WTC11 (cell line): ENCODE data around the gene ATP6V0D1. TPM values are rescaled to one million over a fixed set of nuclear protein-coding genes. Genes with fewer than 3 reads are reported as not detected.

Source experiments
- ATAC-seq: fragments of 200-7000 bp; cut with Tn5 transposase; 2 replicates; pipeline ENCODE4 v1.10.0; 2021; ENCODE audit warnings: mild to moderate bottlenecking, moderate library complexity
- CTCF ChIA-PET: fragments of 300-600 bp; sonication (Branson Sonifier 250); formaldehyde crosslinking; loops from one replicate; lab custom pipeline; 2021; ENCODE audit warnings: antibody characterized with exemption; lab: Charles Lee
- POLR2A ChIA-PET: fragments of 350-600 bp; sonication (Branson Sonifier 250); formaldehyde crosslinking; loops from one replicate; lab custom pipeline; 2021; ENCODE audit warnings: antibody characterized with exemption; lab: Charles Lee
- DNase-seq: peaks from one replicate; pipeline ENCODE4 v3.0.0; 2021; ENCODE audit warnings: low spot score
- H3K27ac Mint-ChIP-seq: 2 replicates; pipeline ENCODE4 v1.8.0; 2021; ENCODE audit warnings: mixed read lengths
- H3K27me3 Mint-ChIP-seq: 2 replicates; pipeline ENCODE4 v1.8.0; 2021; ENCODE audit warnings: low read depth, mild to moderate bottlenecking, moderate library complexity, mixed read lengths
- H3K36me3 Mint-ChIP-seq: 2 replicates; pipeline ENCODE4 v1.8.0; 2021; ENCODE audit warnings: mixed read lengths
- H3K4me1 Mint-ChIP-seq: 2 replicates; pipeline ENCODE4 v1.8.0; 2022; ENCODE audit warnings: mixed read lengths
- H3K4me3 Mint-ChIP-seq: 2 replicates; pipeline ENCODE4 v1.8.0; 2021; ENCODE audit warnings: mild to moderate bottlenecking, moderate library complexity, mixed read lengths
- H3K9me3 Mint-ChIP-seq: 2 replicates; pipeline ENCODE4 v1.8.0; 2021; ENCODE audit warnings: mixed read lengths
- ELF4 ChIP-seq: sonication (generic); formaldehyde crosslinking; IDR thresholded peaks from 2 replicates; pipeline ENCODE4 v1.8.1; 2022; ENCODE audit warnings: low read depth, mild to moderate bottlenecking, moderate library complexity, missing genetic modification reagents
- ETV6 ChIP-seq: sonication (generic); formaldehyde crosslinking; IDR thresholded peaks from 2 replicates; pipeline ENCODE4 v1.8.1; 2022; ENCODE audit warnings: mild to moderate bottlenecking, missing genetic modification reagents
- FOXK1 ChIP-seq: sonication (generic); formaldehyde crosslinking; IDR thresholded peaks from 2 replicates; pipeline ENCODE4 v1.8.0; 2022; ENCODE audit warnings: mild to moderate bottlenecking, moderate library complexity, missing genetic modification reagents
- FOXP1 ChIP-seq: sonication (generic); formaldehyde crosslinking; IDR thresholded peaks from 2 replicates; pipeline ENCODE4 v1.8.0; 2022; ENCODE audit warnings: missing genetic modification reagents, mild to moderate bottlenecking, moderate library complexity, borderline replicate concordance
- JAZF1 ChIP-seq: fragments of 250-450 bp; sonication (Bioruptor Pico); IDR thresholded peaks from 2 replicates; pipeline ENCODE4 v1.9.0; 2021; ENCODE audit warnings: moderate library complexity, mild to moderate bottlenecking, inconsistent platforms
- JUN ChIP-seq: sonication (generic); formaldehyde crosslinking; IDR thresholded peaks from 2 replicates; pipeline ENCODE4 v1.8.0; 2023; ENCODE audit warnings: mild to moderate bottlenecking, missing genetic modification reagents
- MXD4 ChIP-seq: fragments of 250-450 bp; sonication (Bioruptor Pico); IDR thresholded peaks from 2 replicates; pipeline ENCODE4 v1.8.0; 2021; ENCODE audit warnings: mild to moderate bottlenecking, moderate library complexity, borderline replicate concordance
- NR1H2 ChIP-seq: sonication (generic); formaldehyde crosslinking; IDR thresholded peaks from 2 replicates; pipeline ENCODE4 v1.9.0; 2021; ENCODE audit warnings: mild to moderate bottlenecking, moderate library complexity, missing genetic modification reagents
- NR2C2 ChIP-seq: sonication (generic); formaldehyde crosslinking; IDR thresholded peaks from 2 replicates; pipeline ENCODE4 v1.8.0; 2022; ENCODE audit warnings: mild to moderate bottlenecking, missing genetic modification reagents
- NR3C1 ChIP-seq: sonication (generic); formaldehyde crosslinking; conservative IDR thresholded peaks from 2 replicates; pipeline ENCODE4 v1.8.1; 2023; ENCODE audit warnings: low read depth, mild to moderate bottlenecking, missing genetic modification reagents
- SMAD3 ChIP-seq: sonication (generic); formaldehyde crosslinking; IDR thresholded peaks from 2 replicates; pipeline ENCODE4 v1.8.0; 2022; ENCODE audit warnings: missing genetic modification reagents, mild to moderate bottlenecking, borderline replicate concordance
- SMAD4 ChIP-seq: sonication (generic); formaldehyde crosslinking; IDR thresholded peaks from 2 replicates; pipeline ENCODE4 v1.8.0; 2022; ENCODE audit warnings: mild to moderate bottlenecking, missing genetic modification reagents
- TEAD1 ChIP-seq: sonication (generic); formaldehyde crosslinking; IDR thresholded peaks from 2 replicates; pipeline ENCODE4 v1.8.0; 2022; ENCODE audit warnings: mild to moderate bottlenecking, missing genetic modification reagents
- ZNF138 ChIP-seq: sonication (generic); formaldehyde crosslinking; conservative IDR thresholded peaks from 2 replicates; pipeline ENCODE4 v1.8.1; 2022; ENCODE audit warnings: mild to moderate bottlenecking, moderate library complexity, missing genetic modification reagents
- ZNF396 ChIP-seq: fragments of 250-450 bp; sonication (Bioruptor Pico); IDR thresholded peaks from 2 replicates; pipeline ENCODE4 v1.8.0; 2021; ENCODE audit warnings: mild to moderate bottlenecking, moderate library complexity, borderline replicate concordance
- total RNA-seq: library from RNA; stranded (reverse); gene quantifications from 3 replicates; pipeline ENCODE4 v1.2.3, GENCODE V29; 2021
- TF ChIP-seq, protein P1 (sequence below): sonication (generic); formaldehyde crosslinking; IDR thresholded peaks from 2 replicates; pipeline ENCODE4 v1.8.1; 2023; ENCODE audit warnings: mild to moderate bottlenecking, missing genetic modification reagents
- TF ChIP-seq, protein P2 (sequence below): fragments of 250-450 bp; sonication (Bioruptor Pico); IDR thresholded peaks from 2 replicates; pipeline ENCODE4 v2.1.2; 2022; ENCODE audit warnings: mild to moderate bottlenecking, moderate library complexity
- TF ChIP-seq, protein P3 (sequence below): sonication (generic); formaldehyde crosslinking; IDR thresholded peaks from 2 replicates; pipeline ENCODE4 v1.8.0; 2022; ENCODE audit warnings: mild to moderate bottlenecking, missing genetic modification reagents
- TF ChIP-seq, protein P4 (sequence below): sonication (generic); formaldehyde crosslinking; IDR thresholded peaks from 2 replicates; pipeline ENCODE4 v1.8.0; 2022; ENCODE audit warnings: missing genetic modification reagents

Gene ATP6V0D1
- total RNA-seq, 1 experiment from 2014 or later = 44.1 TPM

DNA sequence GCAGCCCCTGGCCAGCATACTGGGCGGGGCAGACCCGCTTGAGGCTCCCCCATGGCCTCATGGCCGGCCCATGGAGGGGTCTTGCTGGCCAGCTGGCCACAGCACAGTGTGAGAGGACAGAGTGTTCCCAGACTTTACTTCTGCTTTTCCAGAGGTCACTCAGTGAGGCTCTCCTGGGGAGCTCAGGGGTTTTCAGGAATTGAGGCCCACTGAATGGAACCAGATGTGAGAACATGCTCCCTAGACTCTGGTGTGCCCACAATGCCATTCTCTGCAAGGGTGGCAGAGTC lies 21.2 kb downstream of the ATP6V0D1 start:
- H3K4me3 Mint-ChIP-seq = no peak overlapping the region
- ChIA-PET POLR2A (no interaction called here), CTCF (interaction anchor here (0.6 to 2.1 kb wide), 3 partner anchors 14 to 346 kb away, joined by 3 to 11 read pairs (median 4); no protein-coding TSS in a partner anchor)
- no peak for DNase-seq
- TF ChIP-seq FOXK1 (no peak), FOXP1 (CRISPR knock-in tag) (no peak), JUN (no peak), SMAD4 (CRISPR knock-in tag) (no peak), NR3C1 (no peak), ELF4 (no peak), ZNF396 (CRISPR knock-in tag) (no peak)
- TF ChIP-seq, protein P1, sequence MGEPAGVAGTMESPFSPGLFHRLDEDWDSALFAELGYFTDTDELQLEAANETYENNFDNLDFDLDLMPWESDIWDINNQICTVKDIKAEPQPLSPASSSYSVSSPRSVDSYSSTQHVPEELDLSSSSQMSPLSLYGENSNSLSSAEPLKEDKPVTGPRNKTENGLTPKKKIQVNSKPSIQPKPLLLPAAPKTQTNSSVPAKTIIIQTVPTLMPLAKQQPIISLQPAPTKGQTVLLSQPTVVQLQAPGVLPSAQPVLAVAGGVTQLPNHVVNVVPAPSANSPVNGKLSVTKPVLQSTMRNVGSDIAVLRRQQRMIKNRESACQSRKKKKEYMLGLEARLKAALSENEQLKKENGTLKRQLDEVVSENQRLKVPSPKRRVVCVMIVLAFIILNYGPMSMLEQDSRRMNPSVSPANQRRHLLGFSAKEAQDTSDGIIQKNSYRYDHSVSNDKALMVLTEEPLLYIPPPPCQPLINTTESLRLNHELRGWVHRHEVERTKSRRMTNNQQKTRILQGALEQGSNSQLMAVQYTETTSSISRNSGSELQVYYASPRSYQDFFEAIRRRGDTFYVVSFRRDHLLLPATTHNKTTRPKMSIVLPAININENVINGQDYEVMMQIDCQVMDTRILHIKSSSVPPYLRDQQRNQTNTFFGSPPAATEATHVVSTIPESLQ (CRISPR knock-in tag) = no peak
- TF ChIP-seq, protein P2, sequence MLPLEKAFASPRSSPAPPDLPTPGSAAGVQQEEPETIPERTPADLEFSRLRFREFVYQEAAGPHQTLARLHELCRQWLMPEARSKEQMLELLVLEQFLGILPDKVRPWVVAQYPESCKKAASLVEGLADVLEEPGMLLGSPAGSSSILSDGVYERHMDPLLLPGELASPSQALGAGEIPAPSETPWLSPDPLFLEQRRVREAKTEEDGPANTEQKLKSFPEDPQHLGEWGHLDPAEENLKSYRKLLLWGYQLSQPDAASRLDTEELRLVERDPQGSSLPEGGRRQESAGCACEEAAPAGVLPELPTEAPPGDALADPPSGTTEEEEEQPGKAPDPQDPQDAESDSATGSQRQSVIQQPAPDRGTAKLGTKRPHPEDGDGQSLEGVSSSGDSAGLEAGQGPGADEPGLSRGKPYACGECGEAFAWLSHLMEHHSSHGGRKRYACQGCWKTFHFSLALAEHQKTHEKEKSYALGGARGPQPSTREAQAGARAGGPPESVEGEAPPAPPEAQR = no peak
- TF ChIP-seq, protein P3, sequence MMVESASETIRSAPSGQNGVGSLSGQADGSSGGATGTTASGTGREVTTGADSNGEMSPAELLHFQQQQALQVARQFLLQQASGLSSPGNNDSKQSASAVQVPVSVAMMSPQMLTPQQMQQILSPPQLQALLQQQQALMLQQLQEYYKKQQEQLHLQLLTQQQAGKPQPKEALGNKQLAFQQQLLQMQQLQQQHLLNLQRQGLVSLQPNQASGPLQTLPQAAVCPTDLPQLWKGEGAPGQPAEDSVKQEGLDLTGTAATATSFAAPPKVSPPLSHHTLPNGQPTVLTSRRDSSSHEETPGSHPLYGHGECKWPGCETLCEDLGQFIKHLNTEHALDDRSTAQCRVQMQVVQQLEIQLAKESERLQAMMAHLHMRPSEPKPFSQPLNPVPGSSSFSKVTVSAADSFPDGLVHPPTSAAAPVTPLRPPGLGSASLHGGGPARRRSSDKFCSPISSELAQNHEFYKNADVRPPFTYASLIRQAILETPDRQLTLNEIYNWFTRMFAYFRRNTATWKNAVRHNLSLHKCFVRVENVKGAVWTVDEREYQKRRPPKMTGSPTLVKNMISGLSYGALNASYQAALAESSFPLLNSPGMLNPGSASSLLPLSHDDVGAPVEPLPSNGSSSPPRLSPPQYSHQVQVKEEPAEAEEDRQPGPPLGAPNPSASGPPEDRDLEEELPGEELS (CRISPR knock-in tag) = no peak
- H3K36me3 Mint-ChIP-seq = no peaks in the 10 kb centered on the region
- ATAC-seq = no peak
- no peaks in the 10 kb centered on the region for H3K27me3 Mint-ChIP-seq
- 0 out of 2 replicates have a peak, but pooled peaks cover 5% of the 10 kb centered on the region for H3K4me1 Mint-ChIP-seq
- H3K27ac Mint-ChIP-seq = no peak overlapping the region
- no peaks in the 10 kb centered on the region for H3K9me3 Mint-ChIP-seq

DNA sequence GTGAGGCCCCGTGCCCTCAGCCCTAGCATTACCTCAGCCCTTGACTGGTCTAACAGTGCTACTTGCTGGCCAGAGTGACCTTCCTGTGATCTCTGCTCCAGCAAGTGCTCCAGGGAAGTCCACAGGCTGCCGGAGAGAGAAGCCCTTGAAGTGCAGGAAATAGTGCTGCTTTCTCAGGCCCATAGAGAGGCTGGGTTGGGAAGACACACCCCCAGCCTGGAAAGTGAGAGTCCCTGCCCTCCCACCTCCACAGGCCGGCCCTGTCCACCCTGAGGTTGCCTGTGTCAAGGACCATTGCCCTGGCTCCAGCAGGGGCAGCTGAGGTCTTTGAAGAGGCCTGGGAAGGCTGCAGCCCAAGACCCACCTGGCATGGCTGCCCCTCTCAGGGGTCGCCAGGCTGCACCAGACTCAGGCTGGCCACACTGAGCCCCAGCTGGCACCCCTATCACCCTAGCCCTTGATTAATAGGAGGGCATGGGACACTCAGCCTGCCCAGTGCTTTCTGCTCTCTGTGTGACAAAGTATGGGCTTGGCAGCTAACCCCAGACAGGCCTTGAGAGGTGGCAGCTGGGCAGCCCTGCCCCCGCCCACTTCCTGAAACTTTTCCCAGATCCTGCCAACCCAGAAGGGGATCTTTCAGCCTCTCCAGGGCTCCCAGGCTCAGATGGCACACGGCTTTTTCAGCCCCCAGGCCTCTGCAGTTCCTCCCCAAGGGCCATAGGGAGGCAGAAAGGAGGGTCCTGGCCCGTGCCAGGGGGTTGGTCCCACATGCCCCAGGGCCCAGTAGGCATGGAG lies 21.7 kb downstream of the ATP6V0D1 start:
- CTCF ChIA-PET = interaction anchor here (0.7 to 1.9 kb wide), 4 partner anchors 13 to 133 kb away, joined by 3 to 4 read pairs (median 3); partner anchors contain the start of genes KCTD19 and LRRC36
- Mint-ChIP-seq H3K4me3 (no peak overlapping the region), H3K36me3 (no peaks in the 10 kb centered on the region), H3K9me3 (no peaks in the 10 kb centered on the region), H3K4me1 (0 out of 2 replicates have a peak, but pooled peaks cover 5% of the 10 kb centered on the region), H3K27ac (peak overlapping the region; percentile 41; the same call in 1 of the 2 replicates), H3K27me3 (no peaks in the 10 kb centered on the region)
- ATAC-seq (no peak), DNase-seq (no peak)
- POLR2A ChIA-PET = no interaction called here
- TF ChIP-seq JAZF1 (no peak), ETV6 (no peak), ZNF138 (CRISPR knock-in tag) (no peak), NR2C2 (CRISPR knock-in tag) (no peak), NR1H2 (CRISPR knock-in tag) (no peak), TEAD1 (no peak), MXD4 (CRISPR knock-in tag) (no peak), SMAD3 (no peak), JUN (no peak)
- TF ChIP-seq, protein P4, sequence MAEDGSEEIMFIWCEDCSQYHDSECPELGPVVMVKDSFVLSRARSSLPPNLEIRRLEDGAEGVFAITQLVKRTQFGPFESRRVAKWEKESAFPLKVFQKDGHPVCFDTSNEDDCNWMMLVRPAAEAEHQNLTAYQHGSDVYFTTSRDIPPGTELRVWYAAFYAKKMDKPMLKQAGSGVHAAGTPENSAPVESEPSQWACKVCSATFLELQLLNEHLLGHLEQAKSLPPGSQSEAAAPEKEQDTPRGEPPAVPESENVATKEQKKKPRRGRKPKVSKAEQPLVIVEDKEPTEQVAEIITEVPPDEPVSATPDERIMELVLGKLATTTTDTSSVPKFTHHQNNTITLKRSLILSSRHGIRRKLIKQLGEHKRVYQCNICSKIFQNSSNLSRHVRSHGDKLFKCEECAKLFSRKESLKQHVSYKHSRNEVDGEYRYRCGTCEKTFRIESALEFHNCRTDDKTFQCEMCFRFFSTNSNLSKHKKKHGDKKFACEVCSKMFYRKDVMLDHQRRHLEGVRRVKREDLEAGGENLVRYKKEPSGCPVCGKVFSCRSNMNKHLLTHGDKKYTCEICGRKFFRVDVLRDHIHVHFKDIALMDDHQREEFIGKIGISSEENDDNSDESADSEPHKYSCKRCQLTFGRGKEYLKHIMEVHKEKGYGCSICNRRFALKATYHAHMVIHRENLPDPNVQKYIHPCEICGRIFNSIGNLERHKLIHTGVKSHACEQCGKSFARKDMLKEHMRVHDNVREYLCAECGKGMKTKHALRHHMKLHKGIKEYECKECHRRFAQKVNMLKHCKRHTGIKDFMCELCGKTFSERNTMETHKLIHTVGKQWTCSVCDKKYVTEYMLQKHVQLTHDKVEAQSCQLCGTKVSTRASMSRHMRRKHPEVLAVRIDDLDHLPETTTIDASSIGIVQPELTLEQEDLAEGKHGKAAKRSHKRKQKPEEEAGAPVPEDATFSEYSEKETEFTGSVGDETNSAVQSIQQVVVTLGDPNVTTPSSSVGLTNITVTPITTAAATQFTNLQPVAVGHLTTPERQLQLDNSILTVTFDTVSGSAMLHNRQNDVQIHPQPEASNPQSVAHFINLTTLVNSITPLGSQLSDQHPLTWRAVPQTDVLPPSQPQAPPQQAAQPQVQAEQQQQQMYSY = no peak
- TF ChIP-seq, protein P1 (CRISPR knock-in tag) = no peak
